OCI-LY1 (cell line): Measurements from ENCODE around the gene SLC4A8.

Source experiments
- H2AFZ ChIP-seq: fragments of 200-600 bp; sonication (generic), shearing (Covaris generic); 2 replicates; pipeline ENCODE4 v1.6.0; 2014; ENCODE audit warnings: antibody characterized with exemption, mild to moderate bottlenecking, low read length
- H3F3A ChIP-seq: fragments of 200-600 bp; sonication (generic), shearing (Covaris generic); 2 replicates; pipeline ENCODE4 v1.6.0; 2014; ENCODE audit warnings: mild to moderate bottlenecking, antibody characterized with exemption, low read length, moderate library complexity; ENCODE audit not compliant: insufficient read depth
- H3K27ac ChIP-seq: fragments of 200-600 bp; sonication (generic); 2 replicates; pipeline ENCODE4 v1.5.1; 2014; ENCODE audit warnings: low read length, mixed run types, mild to moderate bottlenecking, low read depth; ENCODE audit not compliant: poor library complexity, severe bottlenecking
- H3K27me3 ChIP-seq: fragments of 200-600 bp; sonication (generic); 2 replicates; pipeline ENCODE4 v1.6.0; 2014; ENCODE audit warnings: antibody characterized with exemption, mild to moderate bottlenecking, low read length, moderate library complexity; ENCODE audit not compliant: insufficient read depth
- H3K36me3 ChIP-seq: fragments of 200-600 bp; sonication (generic); 2 replicates; pipeline ENCODE4 v1.6.1; 2014; ENCODE audit warnings: mild to moderate bottlenecking, antibody characterized with exemption, low read length, moderate library complexity, mixed read lengths; ENCODE audit not compliant: insufficient read depth
- H3K4me1 ChIP-seq: fragments of 200-600 bp; sonication (generic); 2 replicates; pipeline ENCODE4 v1.5.1; 2014; ENCODE audit warnings: mild to moderate bottlenecking, low read length, moderate library complexity; ENCODE audit not compliant: insufficient read depth, severe bottlenecking
- H3K4me2 ChIP-seq: fragments of 200-600 bp; sonication (generic), shearing (Covaris generic); 2 replicates; pipeline ENCODE4 v1.6.1; 2014; ENCODE audit warnings: low read length
- H3K4me3 ChIP-seq: fragments of 200-600 bp; sonication (generic); 2 replicates; pipeline ENCODE4 v1.5.1; 2014; ENCODE audit warnings: low read length, low read depth, mild to moderate bottlenecking, mixed read lengths; ENCODE audit not compliant: poor library complexity, severe bottlenecking
- H3K79me2 ChIP-seq: fragments of 200-600 bp; shearing (Covaris generic); 2 replicates; pipeline ENCODE4 v1.6.1; 2016; ENCODE audit warnings: mixed run types, low read length, mixed read lengths; ENCODE audit not compliant: insufficient read depth
- H3K9ac ChIP-seq: fragments of 200-600 bp; sonication (generic), shearing (Covaris generic); 2 replicates; pipeline ENCODE4 v1.6.1; 2014; ENCODE audit warnings: mild to moderate bottlenecking, low read length, mixed read lengths
- H3K9me2 ChIP-seq: fragments of 200-600 bp; sonication (generic), shearing (Covaris generic); 2 replicates; pipeline ENCODE4 v1.6.1; 2014; ENCODE audit warnings: low read depth, mild to moderate bottlenecking, low read length, mixed read lengths
- H3K9me3 ChIP-seq: fragments of 200-600 bp; shearing (Covaris generic); 2 replicates; pipeline ENCODE4 v1.6.1; 2014; ENCODE audit warnings: low read length, mixed read lengths
- H4K20me1 ChIP-seq: fragments of 200-600 bp; sonication (generic), shearing (Covaris generic); 2 replicates; pipeline ENCODE4 v1.6.0; 2016; ENCODE audit warnings: mild to moderate bottlenecking, low read length; ENCODE audit not compliant: insufficient read depth
- EZH2 ChIP-seq: fragments of 200-600 bp; sonication (generic), shearing (Covaris generic); IDR thresholded peaks from 2 replicates; pipeline ENCODE4 v1.8.0; 2017; ENCODE audit warnings: borderline replicate concordance, mixed run types, mild to moderate bottlenecking, antibody characterized with exemption, low read length, moderate library complexity, mixed read lengths
- TF ChIP-seq, protein P1 (sequence below): fragments of 200-600 bp; sonication (generic), shearing (Covaris generic); IDR thresholded peaks from 2 replicates; pipeline ENCODE4 v1.5.1; 2017; ENCODE audit warnings: mild to moderate bottlenecking, antibody characterized with exemption, low read length, moderate library complexity, mixed read lengths

The SLC4A8 gene

DNA sequence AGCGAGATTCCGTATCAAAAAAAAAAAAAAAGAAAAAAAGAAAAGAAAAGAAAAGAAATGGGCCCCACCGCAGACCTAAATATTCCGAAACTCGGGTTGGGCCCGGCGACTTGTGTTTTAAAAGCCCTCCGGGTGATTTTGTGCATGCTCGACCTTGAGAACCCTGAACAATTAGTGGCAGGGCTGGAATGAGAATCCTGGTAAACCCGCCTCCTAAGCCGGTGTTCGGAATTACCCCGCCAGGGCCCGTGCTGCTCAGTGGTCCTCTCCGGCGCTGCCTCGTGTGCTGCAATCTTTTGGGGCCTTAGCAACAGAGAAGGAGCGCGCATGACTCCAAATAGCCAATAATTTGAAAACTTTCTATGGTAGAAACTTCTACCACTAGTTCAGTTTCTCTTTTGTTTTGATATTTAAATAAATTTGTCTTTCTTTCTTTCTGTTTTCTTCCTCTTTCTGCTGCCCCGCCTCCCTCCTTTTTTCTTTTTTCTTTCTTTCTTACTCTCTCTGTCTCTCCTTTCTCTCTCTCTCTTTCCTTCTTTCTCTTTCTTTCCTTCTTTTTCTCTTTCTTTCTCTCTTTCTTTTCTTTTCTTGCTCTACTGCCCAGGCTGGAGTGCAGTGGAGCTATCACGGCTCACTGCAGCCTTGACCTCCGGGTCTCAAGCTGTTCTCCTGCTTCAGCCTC, 31.9 kb upstream of the SLC4A8 start:
- Histone ChIP-seq H4K20me1 (no peaks in the 10 kb centered on the region), H3K36me3 (no peaks in the 10 kb centered on the region)

GRCh38 chr12:51393676-51394545, 30.7 kb upstream of the SLC4A8 start:
- Histone ChIP-seq H3K27me3 (peaks cover 4% of the 10 kb centered on the region; the same call in 1 of the 2 replicates), H4K20me1 (no peaks in the 10 kb centered on the region), H3K4me1 (peaks cover 19% of the 10 kb centered on the region), H3K27ac (no peak overlapping the region), H3K9ac (no peak overlapping the region), H3K36me3 (no peaks in the 10 kb centered on the region), H2AFZ (no peak overlapping the region), H3K4me2 (no peak overlapping the region), H3F3A (no peaks in the 10 kb centered on the region), H3K9me3 (no peaks in the 10 kb centered on the region), H3K9me2 (no peaks in the 10 kb centered on the region), H3K4me3 (no peak overlapping the region), H3K79me2 (no peaks in the 10 kb centered on the region)
- TF ChIP-seq, protein P1, sequence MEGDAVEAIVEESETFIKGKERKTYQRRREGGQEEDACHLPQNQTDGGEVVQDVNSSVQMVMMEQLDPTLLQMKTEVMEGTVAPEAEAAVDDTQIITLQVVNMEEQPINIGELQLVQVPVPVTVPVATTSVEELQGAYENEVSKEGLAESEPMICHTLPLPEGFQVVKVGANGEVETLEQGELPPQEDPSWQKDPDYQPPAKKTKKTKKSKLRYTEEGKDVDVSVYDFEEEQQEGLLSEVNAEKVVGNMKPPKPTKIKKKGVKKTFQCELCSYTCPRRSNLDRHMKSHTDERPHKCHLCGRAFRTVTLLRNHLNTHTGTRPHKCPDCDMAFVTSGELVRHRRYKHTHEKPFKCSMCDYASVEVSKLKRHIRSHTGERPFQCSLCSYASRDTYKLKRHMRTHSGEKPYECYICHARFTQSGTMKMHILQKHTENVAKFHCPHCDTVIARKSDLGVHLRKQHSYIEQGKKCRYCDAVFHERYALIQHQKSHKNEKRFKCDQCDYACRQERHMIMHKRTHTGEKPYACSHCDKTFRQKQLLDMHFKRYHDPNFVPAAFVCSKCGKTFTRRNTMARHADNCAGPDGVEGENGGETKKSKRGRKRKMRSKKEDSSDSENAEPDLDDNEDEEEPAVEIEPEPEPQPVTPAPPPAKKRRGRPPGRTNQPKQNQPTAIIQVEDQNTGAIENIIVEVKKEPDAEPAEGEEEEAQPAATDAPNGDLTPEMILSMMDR, result no peak
- no peak for TF ChIP-seq EZH2

More for the DNA sequence above, 31.9 kb upstream of the SLC4A8 start:
- Histone ChIP-seq H3F3A (no peaks in the 10 kb centered on the region), H3K4me2 (0 out of 2 replicates have a peak overlapping the region, but pooled peaks have one; percentile 26), H3K9me3 (no peaks in the 10 kb centered on the region), H3K27me3 (0 out of 2 replicates have a peak, but pooled peaks cover 4% of the 10 kb centered on the region), H3K4me3 (no peak overlapping the region), H3K9ac (no peak overlapping the region), H3K4me1 (peaks cover 19% of the 10 kb centered on the region), H3K27ac (no peak overlapping the region), H2AFZ (no peak overlapping the region), H3K9me2 (no peaks in the 10 kb centered on the region), H3K79me2 (no peaks in the 10 kb centered on the region)
- TF ChIP-seq, protein P1, result no peak
- TF ChIP-seq EZH2, result no peak

DNA sequence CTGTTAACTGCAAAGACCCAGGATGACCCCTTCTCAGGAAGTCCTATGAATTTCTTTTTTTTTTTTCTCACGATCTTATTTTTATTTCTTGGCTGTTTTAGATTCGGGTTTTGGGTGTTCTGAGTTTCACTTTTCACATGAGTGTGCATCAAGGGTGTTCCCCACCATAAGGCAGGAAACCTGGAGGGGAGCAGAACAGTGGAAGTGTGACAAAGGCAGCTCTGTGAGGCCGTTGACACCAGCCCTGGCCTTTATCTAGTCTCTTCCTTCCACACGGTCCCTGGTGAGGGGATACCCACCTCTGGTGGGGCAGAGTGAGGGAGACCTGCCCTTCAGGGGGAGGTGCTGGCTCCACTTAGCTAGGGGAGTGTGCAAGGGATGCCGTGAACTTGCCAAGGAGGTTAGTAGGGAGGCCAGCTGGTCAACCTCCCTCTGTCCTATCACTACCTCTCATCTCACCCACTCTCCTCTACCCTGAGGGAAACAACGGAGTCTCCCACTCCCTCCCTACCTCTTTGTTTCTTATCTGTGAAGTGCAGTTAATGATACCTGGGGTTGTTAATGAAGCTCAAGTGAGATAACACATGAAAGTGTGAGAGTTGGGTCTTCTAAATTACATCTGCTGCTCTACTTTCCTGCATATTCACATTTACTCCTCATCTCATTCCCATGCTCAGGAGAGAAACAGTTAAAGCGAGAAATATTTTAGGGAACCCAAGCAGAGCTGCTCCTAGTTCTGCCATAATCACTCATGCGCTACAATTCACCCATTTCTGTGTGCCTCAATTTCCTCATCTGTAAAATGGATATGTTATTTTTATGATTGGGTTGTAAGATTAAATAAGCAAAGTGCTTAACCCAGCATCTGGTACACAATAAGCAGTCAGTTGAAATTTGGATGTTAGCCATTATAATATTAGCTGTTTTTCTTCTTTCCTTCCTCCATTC, 29.1 kb upstream of the SLC4A8 start:
- no peaks in the 10 kb centered on the region for H3K9me3 ChIP-seq
- no peaks in the 10 kb centered on the region for H3K79me2 ChIP-seq
- H3K9me2 ChIP-seq, result no peaks in the 10 kb centered on the region
- H3F3A ChIP-seq, result no peaks in the 10 kb centered on the region
- H2AFZ ChIP-seq, result no peak overlapping the region
- H3K9ac ChIP-seq, result no peak overlapping the region
- TF ChIP-seq EZH2, result no peak
- TF ChIP-seq, protein P1, result no peak
- peaks cover 19% of the 10 kb centered on the region for H3K4me1 ChIP-seq
- H4K20me1 ChIP-seq, result no peaks in the 10 kb centered on the region
- H3K4me2 ChIP-seq, result no peak overlapping the region
- peaks cover 4% of the 10 kb centered on the region; the same call in 1 of the 2 replicates for H3K27me3 ChIP-seq
- H3K4me3 ChIP-seq, result no peak overlapping the region
- no peak overlapping the region for H3K27ac ChIP-seq
- no peaks in the 10 kb centered on the region for H3K36me3 ChIP-seq
